HG02884 (cell line): ENCODE measurements around the gene AANAT.
"Not testable (repeated sequence)": the region's sequence is repeated elsewhere in the genome, so short reads cannot be mapped to it uniquely, and the experiment has no call there.

Experiments used
- ATAC-seq: cut with Tn5 transposase; IDR thresholded peaks from one replicate; pipeline ENCODE4 v1.9.1; 2021; ENCODE audit warnings: mild to moderate bottlenecking, moderate library complexity; ENCODE audit not compliant: unreplicated experiment

AANAT gene

GRCh38 chr17:76502341-76503211 is 35.2 kb downstream of the AANAT start:
- no peak for ATAC-seq

- ATAC-seq, result no peak
Measured at GRCh38 chr17:76504117-76504516, 36.7 kb downstream of the AANAT start.

- no peak for ATAC-seq
Measured at GRCh38 chr17:76506408-76507345, 39.3 kb downstream of the AANAT start.

GRCh38 chr17:76508472-76509063 is 41.2 kb downstream of the AANAT start:
- ATAC-seq, result not testable (repeated sequence)

- ATAC-seq, result no peak
Measured at GRCh38 chr17:76510831-76511244, 43.4 kb downstream of the AANAT start.

- ATAC-seq, result no peak
Measured at GRCh38 chr17:76511668-76512365, 44.4 kb downstream of the AANAT start.

- ATAC-seq, result no peak
Measured at GRCh38 chr17:76512366-76513305, 45.2 kb downstream of the AANAT start.

- ATAC-seq, result no peak
Measured at GRCh38 chr17:76513306-76513692, 45.9 kb downstream of the AANAT start.

- ATAC-seq, result not testable (repeated sequence)
Measured at GRCh38 chr17:76514355-76514754, 47.0 kb downstream of the AANAT start.

GRCh38 chr17:76515274-76515949 is 48.0 kb downstream of the AANAT start:
- ATAC-seq, result no peak

GRCh38 chr17:76517638-76518038 is 50.2 kb downstream of the AANAT start:
- no peak for ATAC-seq

- no peak for ATAC-seq
Measured at GRCh38 chr17:76519048-76519966, 51.9 kb downstream of the AANAT start.
